Nucleus accumbens (tissue), 56 donors: ENCODE results near the gene FAM240B.
A peak's percentile ranks its signal among the peaks of the same experiment; 100 is the strongest.

Source experiments
- DNase-seq, 56 donors: peaks; one replicate each; lab custom pipeline; 2025; lab: John Stamatoyannopoulos, UW

The FAM240B gene

GRCh38 chr9:38720083-38720745, at the start of gene FAM240B:
Gene FAM240B (minus strand): TSS chr9:38720133. CDS start chr9:38703999, 16,134 bp downstream.
- no peak for DNase-seq

GRCh38 chr9:38768351-38768761, 48.4 kb upstream of the FAM240B start:
- DNase-seq, result peak in 18 of 56 donors; percentile 1 to 67 (median 22)

- DNase-seq, result no peak
Measured at GRCh38 chr9:38765101-38765500, 45.2 kb upstream of the FAM240B start.

GRCh38 chr9:38761999-38762398, 42.1 kb upstream of the FAM240B start:
- DNase-seq, result peak in 1 of 56 donors; percentile 9

GRCh38 chr9:38761339-38761738, 41.4 kb upstream of the FAM240B start:
- no peak for DNase-seq

GRCh38 chr9:38756702-38757101, 36.8 kb upstream of the FAM240B start:
- DNase-seq, result no peak

GRCh38 chr9:38747941-38748340, 28.0 kb upstream of the FAM240B start:
- no peak for DNase-seq

- DNase-seq, result no peak
Measured at GRCh38 chr9:38747067-38747466, 27.1 kb upstream of the FAM240B start.

- no peak for DNase-seq
Measured at GRCh38 chr9:38746303-38746702, 26.4 kb upstream of the FAM240B start.

GRCh38 chr9:38744484-38744883, 24.6 kb upstream of the FAM240B start:
- DNase-seq, result no peak

- no peak for DNase-seq
Measured at GRCh38 chr9:38737246-38737645, 17.3 kb upstream of the FAM240B start.

- DNase-seq, result no peak
Measured at GRCh38 chr9:38734831-38735230, 14.9 kb upstream of the FAM240B start.

GRCh38 chr9:38733503-38733902, 13.6 kb upstream of the FAM240B start:
- DNase-seq, result no peak

- DNase-seq, result no peak
Measured at GRCh38 chr9:38732885-38733284, 13.0 kb upstream of the FAM240B start.

- peak in 6 of 56 donors; percentile 3 to 28 (median 14) for DNase-seq
Measured at GRCh38 chr9:38727497-38728001, 7.6 kb upstream of the FAM240B start.

GRCh38 chr9:38724754-38725153, 4.8 kb upstream of the FAM240B start:
- no peak for DNase-seq

GRCh38 chr9:38718148-38718547, 1.8 kb downstream of the FAM240B start:
- no peak for DNase-seq

- no peak for DNase-seq
Measured at GRCh38 chr9:38715684-38716083, 4.2 kb downstream of the FAM240B start.

- DNase-seq, result no peak
Measured at GRCh38 chr9:38713426-38713825, 6.5 kb downstream of the FAM240B start.

GRCh38 chr9:38708759-38709158, 11.2 kb downstream of the FAM240B start:
- no peak for DNase-seq

- no peak for DNase-seq
Measured at GRCh38 chr9:38707885-38708637, 11.9 kb downstream of the FAM240B start.

- DNase-seq, result no peak
Measured at GRCh38 chr9:38706493-38706892, 13.4 kb downstream of the FAM240B start.
